ES-I3 (cell line): ENCODE data around the gene IFIT2.
"Not testable (repeated sequence)": the region's sequence is repeated elsewhere in the genome, so short reads cannot be mapped to it uniquely, and the experiment has no call there.

Experiments used
- H3K36me3 ChIP-seq: 2 replicates; pipeline ENCODE4 v1.6.1; 2013; ENCODE audit warnings: mild to moderate bottlenecking, low read length, control low read depth, moderate library complexity; ENCODE audit not compliant: insufficient read depth
- H3K4me1 ChIP-seq: 2 replicates; pipeline ENCODE4 v1.6.1; 2013; ENCODE audit warnings: mild to moderate bottlenecking, control low read depth, low read length; ENCODE audit not compliant: insufficient read depth
- H3K9ac ChIP-seq: 2 replicates; pipeline ENCODE4 v1.6.1; 2013; ENCODE audit warnings: low read depth, mild to moderate bottlenecking, low read length, moderate library complexity
- H3K9me3 ChIP-seq: 2 replicates; pipeline ENCODE4 v1.6.1; 2013; ENCODE audit warnings: mild to moderate bottlenecking, low read length, moderate library complexity; ENCODE audit not compliant: control insufficient read depth, insufficient read depth

The IFIT2 gene

GRCh38 chr10:89347701-89348457, 46.0 kb downstream of the IFIT2 start:
- no peaks in the 10 kb centered on the region for H3K36me3 ChIP-seq
- H3K4me1 ChIP-seq = peaks cover 49% of the 10 kb centered on the region
- no peaks in the 10 kb centered on the region for H3K9me3 ChIP-seq
- no peak overlapping the region for H3K9ac ChIP-seq

GRCh38 chr10:89348481-89348880, 46.6 kb downstream of the IFIT2 start:
- no peaks in the 10 kb centered on the region for H3K36me3 ChIP-seq
- H3K9me3 ChIP-seq = no peaks in the 10 kb centered on the region
- peaks cover 49% of the 10 kb centered on the region for H3K4me1 ChIP-seq
- no peak overlapping the region for H3K9ac ChIP-seq

GRCh38 chr10:89348975-89349374, 47.1 kb downstream of the IFIT2 start:
- peaks cover 49% of the 10 kb centered on the region for H3K4me1 ChIP-seq
- H3K36me3 ChIP-seq = no peaks in the 10 kb centered on the region
- H3K9ac ChIP-seq = no peak overlapping the region
- H3K9me3 ChIP-seq = no peaks in the 10 kb centered on the region

- peaks cover 46% of the 10 kb centered on the region for H3K4me1 ChIP-seq
- not testable (repeated sequence) for H3K9me3 ChIP-seq, H3K9ac ChIP-seq, H3K36me3 ChIP-seq
These were observed 48.9 kb downstream of the IFIT2 start for GRCh38 chr10:89350631-89351315.

GRCh38 chr10:89351412-89351779, 49.5 kb downstream of the IFIT2 start:
- Histone ChIP-seq H3K4me1 (peaks cover 40% of the 10 kb centered on the region), H3K36me3 (no peaks in the 10 kb centered on the region)

GRCh38 chr10:89351780-89352597, 50.1 kb downstream of the IFIT2 start:
- H3K4me1 ChIP-seq = peaks cover 34% of the 10 kb centered on the region
- no peak overlapping the region for H3K9ac ChIP-seq
- no peaks in the 10 kb centered on the region for H3K9me3 ChIP-seq

More at GRCh38 chr10:89351412-89351779, 49.5 kb downstream of the IFIT2 start:
- Histone ChIP-seq H3K9me3 (no peaks in the 10 kb centered on the region), H3K9ac (no peak overlapping the region)

GRCh38 chr10:89352802-89353201, 51.0 kb downstream of the IFIT2 start:
- H3K9me3 ChIP-seq = no peaks in the 10 kb centered on the region
- H3K36me3 ChIP-seq = no peaks in the 10 kb centered on the region
- H3K9ac ChIP-seq = no peak overlapping the region
- peaks cover 26% of the 10 kb centered on the region for H3K4me1 ChIP-seq

More at GRCh38 chr10:89351780-89352597, 50.1 kb downstream of the IFIT2 start:
- no peaks in the 10 kb centered on the region for H3K36me3 ChIP-seq

- Histone ChIP-seq H3K9me3 (no peaks in the 10 kb centered on the region), H3K36me3 (no peaks in the 10 kb centered on the region), H3K9ac (no peak overlapping the region), H3K4me1 (peaks cover 11% of the 10 kb centered on the region)
These were observed 53.6 kb downstream of the IFIT2 start for GRCh38 chr10:89355394-89355931.

- no peaks in the 10 kb centered on the region for H3K36me3 ChIP-seq
- no peak overlapping the region for H3K9ac ChIP-seq
- H3K4me1 ChIP-seq = no peaks in the 10 kb centered on the region; the same call in 1 of the 2 replicates
- no peaks in the 10 kb centered on the region for H3K9me3 ChIP-seq
These were observed 55.2 kb downstream of the IFIT2 start for GRCh38 chr10:89357096-89357495.

- no peak overlapping the region for H3K9ac ChIP-seq
- H3K9me3 ChIP-seq = no peaks in the 10 kb centered on the region
- no peaks in the 10 kb centered on the region for H3K36me3 ChIP-seq
- no peaks in the 10 kb centered on the region for H3K4me1 ChIP-seq
These were observed 56.1 kb downstream of the IFIT2 start for GRCh38 chr10:89357975-89358374.
